HG02973 (cell line): ENCODE results near the gene VPS72.

Experiments used
- ATAC-seq: cut with Tn5 transposase; IDR thresholded peaks from one replicate; pipeline ENCODE4 v1.9.1; 2021; ENCODE audit warnings: moderate library complexity; ENCODE audit not compliant: unreplicated experiment

Gene VPS72

GRCh38 chr1:151145304-151146071, 44.5 kb downstream of the VPS72 start:
- ATAC-seq: no peak

- no peak for ATAC-seq
These were observed 45.3 kb downstream of the VPS72 start for GRCh38 chr1:151144474-151145303.

DNA sequence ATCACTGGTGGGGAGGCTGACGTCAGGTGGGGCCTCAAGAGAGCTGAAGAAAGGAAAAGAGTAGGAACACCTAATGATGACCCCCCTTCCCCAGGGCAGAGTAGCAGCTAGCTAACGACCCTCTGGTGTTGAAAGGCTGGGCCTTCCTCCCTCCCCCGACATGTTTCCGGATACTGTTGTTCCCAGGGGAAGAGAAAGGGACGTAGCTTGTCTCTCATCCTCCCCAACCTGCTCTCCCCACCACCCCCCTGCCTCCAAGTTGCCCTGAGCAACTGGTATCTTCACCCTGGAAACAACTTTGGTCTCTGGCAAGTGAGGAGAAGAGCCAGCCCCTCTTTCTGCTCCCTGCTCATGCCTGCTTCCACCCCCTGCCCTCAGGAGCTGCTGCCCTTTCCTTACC, 46.0 kb downstream of the VPS72 start:
- ATAC-seq: no peak

DNA sequence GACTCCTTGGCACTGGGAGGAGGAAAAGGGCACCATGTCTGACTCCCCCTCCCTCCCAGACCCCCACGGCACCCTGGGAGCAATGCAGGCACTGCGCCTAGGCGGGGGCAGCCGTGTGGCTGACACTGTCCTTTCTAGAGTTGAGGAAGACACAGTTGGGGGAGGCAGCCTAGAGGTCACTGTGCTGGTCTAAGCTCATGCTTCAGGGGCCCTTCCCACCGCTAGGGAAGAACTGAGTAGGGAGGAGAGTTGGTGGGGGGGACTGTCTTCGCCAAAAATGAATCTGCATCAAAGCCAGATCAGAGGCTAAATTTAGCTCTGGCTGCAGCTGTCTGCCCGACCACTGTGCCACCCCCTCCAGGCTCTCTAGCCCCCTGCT, 47.0 kb downstream of the VPS72 start:
- no peak for ATAC-seq

- ATAC-seq: no peak
These were observed 47.5 kb downstream of the VPS72 start for GRCh38 chr1:151142411-151143056.

DNA sequence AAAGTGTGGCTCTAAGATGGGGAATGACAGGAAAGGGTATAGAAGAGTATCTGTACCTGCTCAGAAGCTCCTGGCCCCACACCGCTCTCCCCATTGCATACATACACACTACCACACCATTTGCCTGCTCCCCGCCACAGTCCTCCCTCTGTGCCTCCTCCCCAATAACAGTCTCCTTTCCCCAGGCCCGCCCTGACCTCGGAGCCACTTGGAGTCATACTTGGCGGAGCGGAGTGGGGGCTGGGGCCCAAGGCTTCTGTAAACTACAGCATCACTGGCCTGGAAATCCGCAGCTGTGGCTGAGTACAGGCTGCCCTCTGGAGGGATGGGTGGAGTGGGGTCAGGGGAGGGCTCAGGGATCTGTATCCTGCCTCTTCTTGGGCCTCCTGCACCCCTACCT, 52.2 kb downstream of the VPS72 start:
- ATAC-seq: no peak

GRCh38 chr1:151135433-151136385, 54.3 kb downstream of the VPS72 start:
- ATAC-seq: no peak

GRCh38 chr1:151134991-151135390, 55.0 kb downstream of the VPS72 start:
- ATAC-seq: no peak

DNA sequence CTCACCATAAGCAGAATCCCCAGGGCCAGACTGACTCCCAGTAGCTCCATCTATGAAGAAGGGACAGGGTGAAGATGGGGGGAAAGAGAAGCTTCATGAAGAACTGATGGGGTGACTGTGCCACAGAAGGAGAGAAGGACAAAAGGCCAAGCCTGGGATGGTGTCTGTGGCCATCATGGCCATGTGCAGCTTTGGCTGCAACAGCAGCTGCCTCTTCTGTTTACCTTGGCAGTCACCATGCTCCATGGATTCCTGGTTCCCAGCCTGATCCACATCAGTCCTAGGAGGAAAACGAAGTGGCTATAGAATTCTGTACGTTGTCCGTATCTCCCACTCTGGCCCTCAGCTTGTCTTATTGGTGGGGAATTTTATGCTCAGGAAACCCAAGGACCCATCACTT, 55.6 kb downstream of the VPS72 start:
- no peak for ATAC-seq

- no peak for ATAC-seq
These were observed 56.8 kb downstream of the VPS72 start for GRCh38 chr1:151133018-151133806.

GRCh38 chr1:151132335-151133017, 57.5 kb downstream of the VPS72 start:
- no peak for ATAC-seq

GRCh38 chr1:151131701-151132334, 58.2 kb downstream of the VPS72 start:
- ATAC-seq: no peak

DNA sequence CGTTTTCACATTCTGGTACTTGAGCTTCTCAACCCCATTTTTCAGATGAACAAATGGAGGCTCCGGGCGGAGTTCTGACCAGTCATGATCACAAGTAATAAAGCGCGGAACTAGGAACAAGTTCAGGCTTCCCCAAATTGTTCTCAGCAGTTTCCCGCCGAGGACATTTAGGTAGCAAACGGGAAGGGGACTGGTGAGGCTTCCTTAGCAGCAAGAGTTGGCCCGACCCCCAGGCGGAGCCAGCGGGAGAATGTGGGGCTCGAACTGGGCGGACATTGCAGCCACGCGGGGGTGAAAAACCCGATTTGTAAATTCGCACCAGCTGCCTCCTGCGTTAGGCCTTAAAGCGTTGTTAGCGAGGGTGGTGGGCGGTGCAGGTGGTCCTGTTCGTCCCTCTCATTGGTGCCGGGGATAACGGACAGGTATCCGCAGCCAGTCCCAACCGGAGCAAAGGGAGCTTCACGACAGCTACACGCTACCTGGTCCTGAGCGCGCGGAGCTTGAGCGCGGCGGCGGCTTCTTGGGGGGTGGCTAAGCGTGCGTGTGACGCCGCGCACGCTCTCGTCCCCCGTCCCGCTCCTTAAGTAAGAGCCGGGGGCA, 58.9 kb downstream of the VPS72 start:
- ATAC-seq: peak; percentile 86

- ATAC-seq: no peak
These were observed 61.2 kb downstream of the VPS72 start for GRCh38 chr1:151128800-151129199.
